GM12892 (cell line): ENCODE results near the gene CHAC2.

ENCODE experiments used
- POLR2A ChIP-seq: IDR thresholded peaks from 2 replicates; pipeline ENCODE4 v1.6.1; 2011; ENCODE audit warnings: low read depth, low read length, control low read depth
- POLR2AphosphoS5 ChIP-seq: IDR thresholded peaks from 2 replicates; pipeline ENCODE4 v1.6.1; 2011; ENCODE audit warnings: low read depth, low read length, control low read depth

- TF ChIP-seq POLR2AphosphoS5 = no peak
- no peak for TF ChIP-seq POLR2A
Measured at GRCh38 chr2:53751728-53752127, 15.9 kb upstream of the CHAC2 start.
